H1 (cell line): Measurements from ENCODE around the gene MYBL2. TPM values are rescaled to one million over a fixed set of nuclear protein-coding genes. Genes with fewer than 3 reads are reported as not detected.

Experiments
- JUN ChIP-seq: IDR thresholded peaks from 2 replicates; pipeline ENCODE4 v1.6.1; 2011; ENCODE audit warnings: low read depth, mild to moderate bottlenecking, improper control_type of control experiment, low read length
- TAF7 ChIP-seq: optimal IDR thresholded peaks from 2 replicates; pipeline ENCODE3; 2011; ENCODE audit warnings: low read depth, mild to moderate bottlenecking, inconsistent platforms, low read length, moderate library complexity, borderline replicate concordance
- YY1 ChIP-seq: IDR thresholded peaks from 2 replicates; pipeline ENCODE4 v1.6.1; 2011; ENCODE audit warnings: low read depth, mild to moderate bottlenecking, low read length
- polyA plus RNA-seq, 7 experiments: library from polyadenylated mRNA; depleted of rRNA in 3 of 7; stranded (reverse) in 5 of 7; unstranded in 2 of 7; fragments of >200 nt in 5 of 7; fragments of 200-250 nt in 2 of 7; gene quantifications; 1 replicate in 5 of 7; 2 replicates in 1 of 7; 4 replicates in 1 of 7; pipeline versions ENCODE4 v1.2.1 to v1.2.3, GENCODE V29; 2011 to 2013; ENCODE audit warnings: missing spikeins in 2 of 7, mixed read lengths in 2 of 7
- total RNA-seq: library from RNA; stranded (reverse); fragmentation: NEBNext Ultra II Directional; extraction: Animal tissue kit (Norgen Biotek cat#: 25700); gene quantifications from 2 replicates; pipeline ENCODE4 v1.2.1, GENCODE V29; 2021
- TF ChIP-seq, protein P1 (sequence below): IDR thresholded peaks from 2 replicates; pipeline ENCODE4 v1.6.1; 2012; ENCODE audit warnings: inconsistent platforms
- TF ChIP-seq, protein P2 (sequence below): IDR thresholded peaks from 2 replicates; pipeline ENCODE4 v1.6.1; 2012; ENCODE audit warnings: low read length, inconsistent platforms

The MYBL2 gene
- total and polyA plus RNA-seq, 2 of the 8 experiments (the other 6 are each of a cell fraction or from before 2014, with no cell fraction given) = 75.3 to 207 TPM

DNA sequence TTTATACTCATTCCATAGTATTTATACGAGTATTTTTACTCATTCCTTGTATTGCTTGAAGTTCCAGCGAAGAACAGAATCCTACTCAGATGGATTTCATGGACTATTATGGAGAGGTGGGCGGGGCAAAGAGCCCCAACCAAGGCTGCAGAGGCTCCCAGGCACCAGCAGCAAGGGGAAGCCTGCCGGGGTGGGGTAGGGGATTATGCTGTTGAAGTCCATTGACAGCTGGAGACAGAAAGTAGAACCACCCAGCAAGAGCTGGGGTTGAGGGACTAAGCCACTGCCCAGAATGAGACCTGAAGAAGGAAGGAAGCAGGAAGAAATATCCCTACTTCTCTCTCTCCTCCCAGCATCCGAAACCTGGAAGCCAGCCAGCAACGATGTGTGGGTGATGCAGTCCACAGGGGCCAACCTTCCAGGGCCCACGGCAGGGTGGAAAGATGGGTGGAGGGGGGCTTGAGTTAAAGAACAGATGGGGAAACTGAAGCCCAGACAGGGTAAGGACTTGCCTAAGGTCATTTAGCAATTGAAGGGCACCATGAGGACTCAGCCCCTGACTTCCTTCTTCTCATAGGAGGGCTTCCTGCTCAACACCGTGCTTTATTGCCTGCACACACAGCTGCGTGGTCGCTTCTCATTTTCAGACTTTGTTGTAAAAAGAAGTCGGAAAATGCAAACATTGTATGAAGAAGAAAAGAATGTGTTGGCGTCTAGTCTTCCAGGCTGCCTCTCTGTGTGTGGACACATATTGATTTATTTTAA is 78.2 kb downstream of the MYBL2 start (continued):
- no peak for TF ChIP-seq JUN
- TF ChIP-seq, protein P1, sequence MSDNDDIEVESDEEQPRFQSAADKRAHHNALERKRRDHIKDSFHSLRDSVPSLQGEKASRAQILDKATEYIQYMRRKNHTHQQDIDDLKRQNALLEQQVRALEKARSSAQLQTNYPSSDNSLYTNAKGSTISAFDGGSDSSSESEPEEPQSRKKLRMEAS = no peak
- TF ChIP-seq TAF7 = no peak
- TF ChIP-seq, protein P2, sequence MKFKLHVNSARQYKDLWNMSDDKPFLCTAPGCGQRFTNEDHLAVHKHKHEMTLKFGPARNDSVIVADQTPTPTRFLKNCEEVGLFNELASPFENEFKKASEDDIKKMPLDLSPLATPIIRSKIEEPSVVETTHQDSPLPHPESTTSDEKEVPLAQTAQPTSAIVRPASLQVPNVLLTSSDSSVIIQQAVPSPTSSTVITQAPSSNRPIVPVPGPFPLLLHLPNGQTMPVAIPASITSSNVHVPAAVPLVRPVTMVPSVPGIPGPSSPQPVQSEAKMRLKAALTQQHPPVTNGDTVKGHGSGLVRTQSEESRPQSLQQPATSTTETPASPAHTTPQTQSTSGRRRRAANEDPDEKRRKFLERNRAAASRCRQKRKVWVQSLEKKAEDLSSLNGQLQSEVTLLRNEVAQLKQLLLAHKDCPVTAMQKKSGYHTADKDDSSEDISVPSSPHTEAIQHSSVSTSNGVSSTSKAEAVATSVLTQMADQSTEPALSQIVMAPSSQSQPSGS = no peak
- no peak for TF ChIP-seq YY1
